Measurements from ENCODE around the gene SET. TPM values are rescaled to one million over a fixed set of nuclear protein-coding genes. Genes with fewer than 3 reads are reported as not detected.

Gene SET
- total and polyA plus RNA-seq, 2 of the 13 experiments (the other 11 are each of a cell fraction or from before 2014, with no cell fraction given): 94.2 to 611 TPM

DNA sequence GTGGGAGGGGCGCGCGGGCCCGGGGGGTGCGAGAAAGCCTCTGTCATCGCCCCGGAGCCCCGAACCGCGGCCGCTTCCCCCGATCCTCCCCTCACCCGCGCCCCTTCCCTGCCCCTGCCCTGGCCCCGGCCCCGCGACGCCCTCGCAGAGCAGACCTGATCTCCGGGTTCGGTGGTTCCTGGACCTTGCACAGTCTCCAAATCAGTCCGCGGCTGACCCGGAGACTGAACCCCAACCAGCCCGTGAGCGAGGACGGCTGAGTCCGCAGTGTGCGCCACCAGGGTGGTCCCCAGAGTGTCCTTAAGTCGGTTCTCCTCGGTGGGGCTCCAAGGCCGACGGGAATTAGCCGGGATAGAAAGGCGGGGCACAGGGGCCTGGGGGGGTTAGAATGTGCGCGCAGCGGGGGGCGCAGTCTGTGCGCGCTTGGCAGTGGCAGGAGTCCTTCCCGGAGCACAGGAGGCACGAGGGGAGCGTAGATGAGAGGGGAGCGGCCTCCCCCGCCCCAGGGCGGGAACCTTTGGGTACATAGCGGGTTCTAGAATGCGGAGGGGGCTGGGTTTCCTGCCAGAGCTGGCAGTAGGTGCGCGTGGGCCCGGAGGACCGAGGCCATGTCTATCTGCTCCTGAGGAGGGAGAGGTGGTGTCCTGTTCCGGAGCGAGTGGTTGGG is 14.1 kb downstream of the SET start (continued):
- TF ChIP-seq, protein P1, sequence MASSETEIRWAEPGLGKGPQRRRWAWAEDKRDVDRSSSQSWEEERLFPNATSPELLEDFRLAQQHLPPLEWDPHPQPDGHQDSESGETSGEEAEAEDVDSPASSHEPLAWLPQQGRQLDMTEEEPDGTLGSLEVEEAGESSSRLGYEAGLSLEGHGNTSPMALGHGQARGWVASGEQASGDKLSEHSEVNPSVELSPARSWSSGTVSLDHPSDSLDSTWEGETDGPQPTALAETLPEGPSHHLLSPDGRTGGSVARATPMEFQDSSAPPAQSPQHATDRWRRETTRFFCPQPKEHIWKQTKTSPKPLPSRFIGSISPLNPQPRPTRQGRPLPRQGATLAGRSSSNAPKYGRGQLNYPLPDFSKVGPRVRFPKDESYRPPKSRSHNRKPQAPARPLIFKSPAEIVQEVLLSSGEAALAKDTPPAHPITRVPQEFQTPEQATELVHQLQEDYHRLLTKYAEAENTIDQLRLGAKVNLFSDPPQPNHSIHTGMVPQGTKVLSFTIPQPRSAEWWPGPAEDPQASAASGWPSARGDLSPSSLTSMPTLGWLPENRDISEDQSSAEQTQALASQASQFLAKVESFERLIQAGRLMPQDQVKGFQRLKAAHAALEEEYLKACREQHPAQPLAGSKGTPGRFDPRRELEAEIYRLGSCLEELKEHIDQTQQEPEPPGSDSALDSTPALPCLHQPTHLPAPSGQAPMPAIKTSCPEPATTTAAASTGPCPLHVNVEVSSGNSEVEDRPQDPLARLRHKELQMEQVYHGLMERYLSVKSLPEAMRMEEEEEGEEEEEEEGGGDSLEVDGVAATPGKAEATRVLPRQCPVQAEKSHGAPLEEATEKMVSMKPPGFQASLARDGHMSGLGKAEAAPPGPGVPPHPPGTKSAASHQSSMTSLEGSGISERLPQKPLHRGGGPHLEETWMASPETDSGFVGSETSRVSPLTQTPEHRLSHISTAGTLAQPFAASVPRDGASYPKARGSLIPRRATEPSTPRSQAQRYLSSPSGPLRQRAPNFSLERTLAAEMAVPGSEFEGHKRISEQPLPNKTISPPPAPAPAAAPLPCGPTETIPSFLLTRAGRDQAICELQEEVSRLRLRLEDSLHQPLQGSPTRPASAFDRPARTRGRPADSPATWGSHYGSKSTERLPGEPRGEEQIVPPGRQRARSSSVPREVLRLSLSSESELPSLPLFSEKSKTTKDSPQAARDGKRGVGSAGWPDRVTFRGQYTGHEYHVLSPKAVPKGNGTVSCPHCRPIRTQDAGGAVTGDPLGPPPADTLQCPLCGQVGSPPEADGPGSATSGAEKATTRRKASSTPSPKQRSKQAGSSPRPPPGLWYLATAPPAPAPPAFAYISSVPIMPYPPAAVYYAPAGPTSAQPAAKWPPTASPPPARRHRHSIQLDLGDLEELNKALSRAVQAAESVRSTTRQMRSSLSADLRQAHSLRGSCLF (CRISPR knock-in tag; IDR thresholded peaks at IDR 0.05; ENCODE audit: borderline replicate concordance): no peak
- TF ChIP-seq, protein P2, sequence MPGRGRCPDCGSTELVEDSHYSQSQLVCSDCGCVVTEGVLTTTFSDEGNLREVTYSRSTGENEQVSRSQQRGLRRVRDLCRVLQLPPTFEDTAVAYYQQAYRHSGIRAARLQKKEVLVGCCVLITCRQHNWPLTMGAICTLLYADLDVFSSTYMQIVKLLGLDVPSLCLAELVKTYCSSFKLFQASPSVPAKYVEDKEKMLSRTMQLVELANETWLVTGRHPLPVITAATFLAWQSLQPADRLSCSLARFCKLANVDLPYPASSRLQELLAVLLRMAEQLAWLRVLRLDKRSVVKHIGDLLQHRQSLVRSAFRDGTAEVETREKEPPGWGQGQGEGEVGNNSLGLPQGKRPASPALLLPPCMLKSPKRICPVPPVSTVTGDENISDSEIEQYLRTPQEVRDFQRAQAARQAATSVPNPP (CRISPR knock-in tag; IDR thresholded peaks at IDR 0.05): no peak
- TF ChIP-seq ZNF781 (CRISPR knock-in tag; IDR thresholded peaks at IDR 0.05; ENCODE audit: borderline replicate concordance, not compliant biosample characterization) (no peak), AKAP8 (CRISPR knock-in tag; IDR thresholded peaks at IDR 0.05) (no peak), MED13 (CRISPR knock-in tag; IDR thresholded peaks at IDR 0.05) (no peak), ZNF44 (CRISPR knock-in tag; IDR thresholded peaks at IDR 0.05) (no peak), MLLT10 (CRISPR knock-in tag; IDR thresholded peaks at IDR 0.05) (no peak), SIN3B (IDR thresholded peaks at IDR 0.05; ENCODE audit: low read length) (no peak), ZNF780A (CRISPR knock-in tag; IDR thresholded peaks at IDR 0.05) (no peak), ZZZ3 (CRISPR knock-in tag; IDR thresholded peaks at IDR 0.05; ENCODE audit: borderline replicate concordance) (0 out of 2 replicates have a peak, but pooled peaks have one; percentile 9), SNAPC2 (CRISPR knock-in tag; IDR thresholded peaks at IDR 0.05) (no peak), HMG20B (CRISPR knock-in tag; conservative IDR thresholded peaks at IDR 0.05) (no peak)
- TF ChIP-seq, protein P3, sequence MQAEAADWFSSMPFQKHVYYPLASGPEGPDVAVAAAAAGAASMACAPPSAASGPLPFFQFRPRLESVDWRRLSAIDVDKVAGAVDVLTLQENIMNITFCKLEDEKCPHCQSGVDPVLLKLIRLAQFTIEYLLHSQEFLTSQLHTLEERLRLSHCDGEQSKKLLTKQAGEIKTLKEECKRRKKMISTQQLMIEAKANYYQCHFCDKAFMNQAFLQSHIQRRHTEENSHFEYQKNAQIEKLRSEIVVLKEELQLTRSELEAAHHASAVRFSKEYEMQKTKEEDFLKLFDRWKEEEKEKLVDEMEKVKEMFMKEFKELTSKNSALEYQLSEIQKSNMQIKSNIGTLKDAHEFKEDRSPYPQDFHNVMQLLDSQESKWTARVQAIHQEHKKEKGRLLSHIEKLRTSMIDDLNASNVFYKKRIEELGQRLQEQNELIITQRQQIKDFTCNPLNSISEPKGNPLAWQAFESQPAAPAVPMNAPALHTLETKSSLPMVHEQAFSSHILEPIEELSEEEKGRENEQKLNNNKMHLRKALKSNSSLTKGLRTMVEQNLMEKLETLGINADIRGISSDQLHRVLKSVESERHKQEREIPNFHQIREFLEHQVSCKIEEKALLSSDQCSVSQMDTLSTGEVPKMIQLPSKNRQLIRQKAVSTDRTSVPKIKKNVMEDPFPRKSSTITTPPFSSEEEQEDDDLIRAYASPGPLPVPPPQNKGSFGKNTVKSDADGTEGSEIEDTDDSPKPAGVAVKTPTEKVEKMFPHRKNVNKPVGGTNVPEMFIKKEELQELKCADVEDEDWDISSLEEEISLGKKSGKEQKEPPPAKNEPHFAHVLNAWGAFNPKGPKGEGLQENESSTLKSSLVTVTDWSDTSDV (CRISPR knock-in tag; IDR thresholded peaks at IDR 0.05): no peak
- TF ChIP-seq, protein P4, sequence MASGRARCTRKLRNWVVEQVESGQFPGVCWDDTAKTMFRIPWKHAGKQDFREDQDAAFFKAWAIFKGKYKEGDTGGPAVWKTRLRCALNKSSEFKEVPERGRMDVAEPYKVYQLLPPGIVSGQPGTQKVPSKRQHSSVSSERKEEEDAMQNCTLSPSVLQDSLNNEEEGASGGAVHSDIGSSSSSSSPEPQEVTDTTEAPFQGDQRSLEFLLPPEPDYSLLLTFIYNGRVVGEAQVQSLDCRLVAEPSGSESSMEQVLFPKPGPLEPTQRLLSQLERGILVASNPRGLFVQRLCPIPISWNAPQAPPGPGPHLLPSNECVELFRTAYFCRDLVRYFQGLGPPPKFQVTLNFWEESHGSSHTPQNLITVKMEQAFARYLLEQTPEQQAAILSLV (CRISPR knock-in tag; IDR thresholded peaks at IDR 0.05; ENCODE audit: borderline replicate concordance): no peak
- TF ChIP-seq, protein P5, sequence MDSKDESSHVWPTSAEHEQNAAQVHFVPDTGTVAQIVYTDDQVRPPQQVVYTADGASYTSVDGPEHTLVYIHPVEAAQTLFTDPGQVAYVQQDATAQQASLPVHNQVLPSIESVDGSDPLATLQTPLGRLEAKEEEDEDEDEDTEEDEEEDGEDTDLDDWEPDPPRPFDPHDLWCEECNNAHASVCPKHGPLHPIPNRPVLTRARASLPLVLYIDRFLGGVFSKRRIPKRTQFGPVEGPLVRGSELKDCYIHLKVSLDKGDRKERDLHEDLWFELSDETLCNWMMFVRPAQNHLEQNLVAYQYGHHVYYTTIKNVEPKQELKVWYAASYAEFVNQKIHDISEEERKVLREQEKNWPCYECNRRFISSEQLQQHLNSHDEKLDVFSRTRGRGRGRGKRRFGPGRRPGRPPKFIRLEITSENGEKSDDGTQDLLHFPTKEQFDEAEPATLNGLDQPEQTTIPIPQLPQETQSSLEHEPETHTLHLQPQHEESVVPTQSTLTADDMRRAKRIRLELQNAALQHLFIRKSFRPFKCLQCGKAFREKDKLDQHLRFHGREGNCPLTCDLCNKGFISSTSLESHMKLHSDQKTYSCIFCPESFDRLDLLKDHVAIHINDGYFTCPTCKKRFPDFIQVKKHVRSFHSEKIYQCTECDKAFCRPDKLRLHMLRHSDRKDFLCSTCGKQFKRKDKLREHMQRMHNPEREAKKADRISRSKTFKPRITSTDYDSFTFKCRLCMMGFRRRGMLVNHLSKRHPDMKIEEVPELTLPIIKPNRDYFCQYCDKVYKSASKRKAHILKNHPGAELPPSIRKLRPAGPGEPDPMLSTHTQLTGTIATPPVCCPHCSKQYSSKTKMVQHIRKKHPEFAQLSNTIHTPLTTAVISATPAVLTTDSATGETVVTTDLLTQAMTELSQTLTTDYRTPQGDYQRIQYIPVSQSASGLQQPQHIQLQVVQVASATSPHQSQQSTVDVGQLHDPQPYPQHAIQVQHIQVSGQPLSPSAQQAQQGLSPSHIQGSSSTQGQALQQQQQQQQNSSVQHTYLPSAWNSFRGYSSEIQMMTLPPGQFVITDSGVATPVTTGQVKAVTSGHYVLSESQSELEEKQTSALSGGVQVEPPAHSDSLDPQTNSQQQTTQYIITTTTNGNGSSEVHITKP (CRISPR knock-in tag; IDR thresholded peaks at IDR 0.05; ENCODE audit: low read depth): no peak
